Ishikawa (cell line): ENCODE results near the gene GRIK2.

Source experiments
- EGR1 ChIP-seq: IDR thresholded peaks from 2 replicates; pipeline ENCODE4 v1.6.1; 2012
- EP300 ChIP-seq: IDR thresholded peaks from 2 replicates; pipeline ENCODE4 v1.6.1; 2012; ENCODE audit warnings: borderline replicate concordance
- FOXM1 ChIP-seq: IDR thresholded peaks from 2 replicates; pipeline ENCODE4 v1.6.1; 2012; ENCODE audit warnings: low read depth, borderline replicate concordance
- NFIC ChIP-seq: IDR thresholded peaks from 2 replicates; pipeline ENCODE4 v1.6.1; 2012
- RAD21 ChIP-seq: IDR thresholded peaks from 2 replicates; pipeline ENCODE4 v1.6.1; 2012; ENCODE audit warnings: low read depth
- REST ChIP-seq: IDR thresholded peaks from 2 replicates; pipeline ENCODE4 v1.6.1; 2012; ENCODE audit warnings: low read depth, mild to moderate bottlenecking
- TAF1 ChIP-seq: IDR thresholded peaks from 2 replicates; pipeline ENCODE4 v1.6.1; 2012; ENCODE audit warnings: low read depth, mild to moderate bottlenecking
- YY1 ChIP-seq: IDR thresholded peaks from 2 replicates; pipeline ENCODE4 v1.6.1; 2012; ENCODE audit warnings: low read depth
- TF ChIP-seq, protein P1 (sequence below): IDR thresholded peaks from 2 replicates; pipeline ENCODE4 v1.6.1; 2012
- TF ChIP-seq, protein P2 (sequence below): IDR thresholded peaks from 2 replicates; pipeline ENCODE4 v1.6.1; 2012

- TF ChIP-seq, protein P1, sequence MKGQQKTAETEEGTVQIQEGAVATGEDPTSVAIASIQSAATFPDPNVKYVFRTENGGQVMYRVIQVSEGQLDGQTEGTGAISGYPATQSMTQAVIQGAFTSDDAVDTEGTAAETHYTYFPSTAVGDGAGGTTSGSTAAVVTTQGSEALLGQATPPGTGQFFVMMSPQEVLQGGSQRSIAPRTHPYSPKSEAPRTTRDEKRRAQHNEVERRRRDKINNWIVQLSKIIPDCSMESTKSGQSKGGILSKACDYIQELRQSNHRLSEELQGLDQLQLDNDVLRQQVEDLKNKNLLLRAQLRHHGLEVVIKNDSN = no peak
- no peak for TF ChIP-seq EP300
- TF ChIP-seq, protein P2, sequence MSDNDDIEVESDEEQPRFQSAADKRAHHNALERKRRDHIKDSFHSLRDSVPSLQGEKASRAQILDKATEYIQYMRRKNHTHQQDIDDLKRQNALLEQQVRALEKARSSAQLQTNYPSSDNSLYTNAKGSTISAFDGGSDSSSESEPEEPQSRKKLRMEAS = no peak
- TF ChIP-seq REST = no peak
- TF ChIP-seq NFIC = no peak
- TF ChIP-seq RAD21 = no peak
- TF ChIP-seq YY1 = no peak
- TF ChIP-seq TAF1 = no peak
- no peak for TF ChIP-seq EGR1
- TF ChIP-seq FOXM1 = no peak
Observed at GRCh38 chr6:101847690-101848089, 454.2 kb downstream of the GRIK2 start.
